ENCODE data around the gene TSSC4.
"Not testable (repeated sequence)": the region's sequence is repeated elsewhere in the genome, so short reads cannot be mapped to it uniquely, and the experiment has no call there.

TSSC4 gene

GRCh38 chr11:2400069-2400761, at the start of gene TSSC4:
TSS of gene TSSC4 (plus strand) at chr11:2400750. CDS start at chr11:2402634, 1,884 bp downstream.
- peak; percentile 98 for DNase-seq

GRCh38 chr11:2351701-2352100, 48.8 kb upstream of the TSSC4 start:
- DNase-seq = no peak

GRCh38 chr11:2352420-2352819, 48.1 kb upstream of the TSSC4 start:
- DNase-seq = no peak

GRCh38 chr11:2355000-2355644, 45.4 kb upstream of the TSSC4 start:
- no peak for DNase-seq

GRCh38 chr11:2357246-2357645, 43.3 kb upstream of the TSSC4 start:
- no peak for DNase-seq

GRCh38 chr11:2357651-2358050, 42.9 kb upstream of the TSSC4 start:
- not testable (repeated sequence) for DNase-seq

GRCh38 chr11:2358754-2359442, 41.7 kb upstream of the TSSC4 start:
- DNase-seq = no peak

- no peak for DNase-seq
Observed at GRCh38 chr11:2359557-2359956, 41.0 kb upstream of the TSSC4 start.

- no peak for DNase-seq
Observed at GRCh38 chr11:2360081-2360642, 40.4 kb upstream of the TSSC4 start.

- no peak for DNase-seq
Observed at GRCh38 chr11:2361565-2361964, 39.0 kb upstream of the TSSC4 start.

- DNase-seq = no peak
Observed at GRCh38 chr11:2362414-2362813, 38.1 kb upstream of the TSSC4 start.

- no peak for DNase-seq
Observed at GRCh38 chr11:2363130-2363529, 37.4 kb upstream of the TSSC4 start.

GRCh38 chr11:2363577-2364370, 36.8 kb upstream of the TSSC4 start:
- no peak for DNase-seq

- DNase-seq = not testable (repeated sequence)
Observed at GRCh38 chr11:2364386-2364785, 36.2 kb upstream of the TSSC4 start.

GRCh38 chr11:2365571-2366210, 34.9 kb upstream of the TSSC4 start:
- no peak for DNase-seq

GRCh38 chr11:2366276-2366675, 34.3 kb upstream of the TSSC4 start:
- DNase-seq = no peak

GRCh38 chr11:2366733-2367132, 33.8 kb upstream of the TSSC4 start:
- DNase-seq = no peak

- DNase-seq = no peak
Observed at GRCh38 chr11:2367266-2368160, 33.0 kb upstream of the TSSC4 start.

- DNase-seq = no peak
Observed at GRCh38 chr11:2368178-2368850, 32.2 kb upstream of the TSSC4 start.

GRCh38 chr11:2368851-2369180, 31.7 kb upstream of the TSSC4 start:
- no peak for DNase-seq

GRCh38 chr11:2369320-2369719, 31.2 kb upstream of the TSSC4 start:
- DNase-seq = no peak

Data from stimulated activated CD4-positive, alpha-beta T cell treated with anti-CD3 and anti-CD28 coated beads, Interleukin-4, amount 100 ng/mL, for 1 hour (primary cell).